GM12878 (cell line): Measurements from ENCODE around the gene POFUT1. TPM values are rescaled to one million over a fixed set of nuclear protein-coding genes. Genes with fewer than 3 reads are reported as not detected.

Experiments
- ATF7 ChIP-seq: fragments of 450-650 bp; IDR thresholded peaks from 2 replicates; pipeline ENCODE4 v1.6.1; 2016; ENCODE audit warnings: low read depth, mild to moderate bottlenecking
- BMI1 ChIP-seq: fragments of 450-650 bp; IDR thresholded peaks from 2 replicates; pipeline ENCODE4 v1.6.1; 2016; ENCODE audit warnings: mild to moderate bottlenecking, moderate library complexity, borderline replicate concordance
- CHD2 ChIP-seq: IDR thresholded peaks from 2 replicates; pipeline ENCODE4 v1.6.1; 2011; ENCODE audit warnings: low read depth, low read length, improper control_type of control experiment, borderline replicate concordance
- CHD4 ChIP-seq: fragments of 200-600 bp; sonication (generic); IDR thresholded peaks from 2 replicates; pipeline ENCODE4 v1.6.1; 2016; ENCODE audit warnings: mild to moderate bottlenecking
- CREB1 ChIP-seq: IDR thresholded peaks from 2 replicates; pipeline ENCODE4 v1.6.1; 2012; ENCODE audit warnings: low read depth, mild to moderate bottlenecking, inconsistent platforms
- DPF2 ChIP-seq: fragments of 450-650 bp; IDR thresholded peaks from 2 replicates; pipeline ENCODE4 v1.6.1; 2017; ENCODE audit warnings: mild to moderate bottlenecking
- GATAD2B ChIP-seq: fragments of 450-650 bp; conservative IDR thresholded peaks from 2 replicates; pipeline ENCODE4 v1.6.1; 2017; ENCODE audit warnings: low read depth, mild to moderate bottlenecking, moderate library complexity
- HDAC2 ChIP-seq: fragments of 200-600 bp; sonication (generic); IDR thresholded peaks from 2 replicates; pipeline ENCODE4 v1.6.1; 2017
- JUND ChIP-seq: IDR thresholded peaks from 2 replicates; pipeline ENCODE4 v1.6.1; 2012; ENCODE audit warnings: low read depth, mild to moderate bottlenecking, low read length, improper control_type of control experiment, moderate library complexity
- MEF2B ChIP-seq: fragments of 450-650 bp; IDR thresholded peaks from 2 replicates; pipeline ENCODE4 v1.6.1; 2018; ENCODE audit warnings: mild to moderate bottlenecking, moderate library complexity; ENCODE audit not compliant: partially characterized antibody, poor library complexity, severe bottlenecking
- NRF1 ChIP-seq: conservative IDR thresholded peaks from 2 replicates; pipeline ENCODE4 v1.6.1; 2011; ENCODE audit warnings: mild to moderate bottlenecking, low read depth, low read length, improper control_type of control experiment
- PML ChIP-seq: IDR thresholded peaks from 2 replicates; pipeline ENCODE4 v1.6.1; 2012; ENCODE audit warnings: low read length, inconsistent platforms
- POLR2A ChIP-seq: IDR thresholded peaks from 2 replicates; pipeline ENCODE4 v1.6.1; 2011; ENCODE audit warnings: low read depth, mild to moderate bottlenecking, low read length
- RELA ChIP-seq: fragments of 450-650 bp; IDR thresholded peaks from 2 replicates; pipeline ENCODE4 v1.8.0; 2014; ENCODE audit warnings: borderline replicate concordance; ENCODE audit not compliant: partially characterized antibody
- SUPT20H ChIP-seq: IDR thresholded peaks from 2 replicates; pipeline ENCODE4 v1.6.1; 2011; ENCODE audit warnings: low read depth, mild to moderate bottlenecking, low read length, moderate library complexity, borderline replicate concordance; ENCODE audit not compliant: control insufficient read depth
- SUZ12 ChIP-seq: fragments of 200-600 bp; sonication (generic); IDR thresholded peaks from one replicate; pipeline ENCODE4 v1.6.1; 2018; ENCODE audit warnings: antibody characterized with exemption, mild to moderate bottlenecking; ENCODE audit not compliant: unreplicated experiment
- TBL1XR1 ChIP-seq: IDR thresholded peaks from 2 replicates; pipeline ENCODE4 v1.6.1; 2012; ENCODE audit warnings: low read depth, low read length, improper control_type of control experiment
- TCF12 ChIP-seq: IDR thresholded peaks from 2 replicates; pipeline ENCODE4 v1.6.1; 2011; ENCODE audit warnings: low read depth, mild to moderate bottlenecking, low read length
- TCF7 ChIP-seq: IDR thresholded peaks from 2 replicates; pipeline ENCODE4 v1.6.1; 2014; ENCODE audit warnings: antibody characterized with exemption, borderline replicate concordance
- ZNF622 ChIP-seq: fragments of 450-650 bp; IDR thresholded peaks from 2 replicates; pipeline ENCODE4 v1.6.1; 2017; ENCODE audit warnings: mild to moderate bottlenecking, inconsistent platforms
- ZSCAN29 ChIP-seq: fragments of 450-650 bp; IDR thresholded peaks from 2 replicates; pipeline ENCODE4 v1.6.1; 2017; ENCODE audit warnings: mild to moderate bottlenecking, moderate library complexity
- ZZZ3 ChIP-seq: IDR thresholded peaks from 2 replicates; pipeline ENCODE4 v1.6.1; 2011; ENCODE audit warnings: low read depth; ENCODE audit not compliant: control insufficient read depth, insufficient read length
- polyA plus RNA-seq, 11 experiments: library from polyadenylated mRNA; depleted of rRNA in 4 of 11; unstranded in 6 of 11; stranded (reverse) in 5 of 11; fragments of >200 nt; fragmentation: Nextera tagmentation in 4 of 11; fragmentation: Illumina TruSeq in 1 of 11; extraction: Ambion mirVana in 4 of 11; extraction: Trizol in 1 of 11; gene quantifications; 1 replicate in 1 of 11; 2 replicates in 10 of 11; pipeline versions ENCODE4 v1.2.1 to v1.2.3, GENCODE V29; 2011 to 2016; ENCODE audit warnings: inconsistent platforms in 2 of 11, missing spikeins in 2 of 11, low read depth in 1 of 11
- total RNA-seq, 4 experiments: library from RNA; depleted of rRNA in 3 of 4; stranded (reverse); fragments of >200 nt in 3 of 4; fragmentation: Illumina TruSeq in 1 of 4; extraction: Trizol in 1 of 4; gene quantifications; 2 replicates each; pipeline versions ENCODE4 v1.2.1 to v1.2.3, GENCODE V29; 2013 to 2021
- TF ChIP-seq, protein P1 (sequence below): IDR thresholded peaks from 2 replicates; pipeline ENCODE4 v1.6.1; 2011; ENCODE audit warnings: mild to moderate bottlenecking, low read depth, low read length, moderate library complexity; ENCODE audit not compliant: insufficient replicate concordance
- TF ChIP-seq, protein P2 (sequence below): fragments of 450-650 bp; IDR thresholded peaks from 2 replicates; pipeline ENCODE4 v1.6.1; 2017; ENCODE audit warnings: borderline replicate concordance
- TF ChIP-seq, protein P3 (sequence below): fragments of 450-650 bp; conservative IDR thresholded peaks from 2 replicates; pipeline ENCODE4 v1.6.1; 2017; ENCODE audit warnings: mild to moderate bottlenecking, moderate library complexity
- TF ChIP-seq, protein P4 (sequence below): fragments of 450-650 bp; IDR thresholded peaks from 2 replicates; pipeline ENCODE4 v1.6.1; 2016; ENCODE audit warnings: mild to moderate bottlenecking, moderate library complexity, borderline replicate concordance

Gene POFUT1
- total and polyA plus RNA-seq, 10 of the 15 experiments (the other 5 are each of a cell fraction or from before 2014, with no cell fraction given), result 2.6 to 33.4 (median 23.1) TPM

DNA sequence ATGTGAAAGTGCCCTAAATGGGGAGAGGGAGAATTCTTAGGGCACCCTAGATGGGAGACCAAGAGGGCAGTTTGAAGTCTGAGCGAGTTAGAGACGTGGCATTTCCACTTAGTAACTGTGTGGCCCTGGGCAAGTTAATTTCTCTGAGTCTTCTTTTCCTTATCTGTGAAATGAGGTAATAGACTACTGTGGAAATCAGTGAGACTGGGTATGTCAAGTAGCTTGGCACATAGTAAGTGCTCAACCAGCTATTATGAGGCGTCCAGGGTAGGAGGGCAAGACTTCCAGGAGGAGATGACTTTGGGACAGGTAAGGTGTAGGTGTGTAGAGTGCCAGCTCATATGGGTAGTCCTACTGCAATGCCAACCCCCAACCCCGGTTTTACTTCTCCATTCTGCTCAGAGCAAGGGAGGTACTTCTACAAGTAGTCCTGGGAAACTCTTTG, 70.5 kb downstream of the POFUT1 start (continued):
- TF ChIP-seq, protein P1, sequence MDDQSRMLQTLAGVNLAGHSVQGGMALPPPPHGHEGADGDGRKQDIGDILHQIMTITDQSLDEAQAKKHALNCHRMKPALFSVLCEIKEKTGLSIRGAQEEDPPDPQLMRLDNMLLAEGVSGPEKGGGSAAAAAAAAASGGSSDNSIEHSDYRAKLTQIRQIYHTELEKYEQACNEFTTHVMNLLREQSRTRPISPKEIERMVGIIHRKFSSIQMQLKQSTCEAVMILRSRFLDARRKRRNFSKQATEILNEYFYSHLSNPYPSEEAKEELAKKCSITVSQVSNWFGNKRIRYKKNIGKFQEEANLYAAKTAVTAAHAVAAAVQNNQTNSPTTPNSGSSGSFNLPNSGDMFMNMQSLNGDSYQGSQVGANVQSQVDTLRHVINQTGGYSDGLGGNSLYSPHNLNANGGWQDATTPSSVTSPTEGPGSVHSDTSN, result no peak
- TF ChIP-seq CHD4 (no peak), TBL1XR1 (no peak), POLR2A (no peak), MEF2B (no peak), SUZ12 (no peak), NRF1 (no peak), SUPT20H (no peak), DPF2 (peak; percentile 77), HDAC2 (no peak), TCF7 (no peak), BMI1 (no peak), CREB1 (no peak), CHD2 (no peak), TCF12 (0 out of 2 replicates have a peak, but pooled peaks have one; percentile 23), ZZZ3 (no peak), ATF7 (peak; percentile 51; the same call in 1 of the 2 replicates), ZSCAN29 (no peak), RELA (no peak), PML (no peak), ZNF622 (no peak), JUND (peak; percentile 80; the same call in 1 of the 2 replicates), GATAD2B (no peak)
- TF ChIP-seq, protein P2, sequence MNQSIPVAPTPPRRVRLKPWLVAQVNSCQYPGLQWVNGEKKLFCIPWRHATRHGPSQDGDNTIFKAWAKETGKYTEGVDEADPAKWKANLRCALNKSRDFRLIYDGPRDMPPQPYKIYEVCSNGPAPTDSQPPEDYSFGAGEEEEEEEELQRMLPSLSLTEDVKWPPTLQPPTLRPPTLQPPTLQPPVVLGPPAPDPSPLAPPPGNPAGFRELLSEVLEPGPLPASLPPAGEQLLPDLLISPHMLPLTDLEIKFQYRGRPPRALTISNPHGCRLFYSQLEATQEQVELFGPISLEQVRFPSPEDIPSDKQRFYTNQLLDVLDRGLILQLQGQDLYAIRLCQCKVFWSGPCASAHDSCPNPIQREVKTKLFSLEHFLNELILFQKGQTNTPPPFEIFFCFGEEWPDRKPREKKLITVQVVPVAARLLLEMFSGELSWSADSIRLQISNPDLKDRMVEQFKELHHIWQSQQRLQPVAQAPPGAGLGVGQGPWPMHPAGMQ, result no peak
- TF ChIP-seq, protein P3, sequence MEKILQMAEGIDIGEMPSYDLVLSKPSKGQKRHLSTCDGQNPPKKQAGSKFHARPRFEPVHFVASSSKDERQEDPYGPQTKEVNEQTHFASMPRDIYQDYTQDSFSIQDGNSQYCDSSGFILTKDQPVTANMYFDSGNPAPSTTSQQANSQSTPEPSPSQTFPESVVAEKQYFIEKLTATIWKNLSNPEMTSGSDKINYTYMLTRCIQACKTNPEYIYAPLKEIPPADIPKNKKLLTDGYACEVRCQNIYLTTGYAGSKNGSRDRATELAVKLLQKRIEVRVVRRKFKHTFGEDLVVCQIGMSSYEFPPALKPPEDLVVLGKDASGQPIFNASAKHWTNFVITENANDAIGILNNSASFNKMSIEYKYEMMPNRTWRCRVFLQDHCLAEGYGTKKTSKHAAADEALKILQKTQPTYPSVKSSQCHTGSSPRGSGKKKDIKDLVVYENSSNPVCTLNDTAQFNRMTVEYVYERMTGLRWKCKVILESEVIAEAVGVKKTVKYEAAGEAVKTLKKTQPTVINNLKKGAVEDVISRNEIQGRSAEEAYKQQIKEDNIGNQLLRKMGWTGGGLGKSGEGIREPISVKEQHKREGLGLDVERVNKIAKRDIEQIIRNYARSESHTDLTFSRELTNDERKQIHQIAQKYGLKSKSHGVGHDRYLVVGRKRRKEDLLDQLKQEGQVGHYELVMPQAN, result no peak
- TF ChIP-seq, protein P4, sequence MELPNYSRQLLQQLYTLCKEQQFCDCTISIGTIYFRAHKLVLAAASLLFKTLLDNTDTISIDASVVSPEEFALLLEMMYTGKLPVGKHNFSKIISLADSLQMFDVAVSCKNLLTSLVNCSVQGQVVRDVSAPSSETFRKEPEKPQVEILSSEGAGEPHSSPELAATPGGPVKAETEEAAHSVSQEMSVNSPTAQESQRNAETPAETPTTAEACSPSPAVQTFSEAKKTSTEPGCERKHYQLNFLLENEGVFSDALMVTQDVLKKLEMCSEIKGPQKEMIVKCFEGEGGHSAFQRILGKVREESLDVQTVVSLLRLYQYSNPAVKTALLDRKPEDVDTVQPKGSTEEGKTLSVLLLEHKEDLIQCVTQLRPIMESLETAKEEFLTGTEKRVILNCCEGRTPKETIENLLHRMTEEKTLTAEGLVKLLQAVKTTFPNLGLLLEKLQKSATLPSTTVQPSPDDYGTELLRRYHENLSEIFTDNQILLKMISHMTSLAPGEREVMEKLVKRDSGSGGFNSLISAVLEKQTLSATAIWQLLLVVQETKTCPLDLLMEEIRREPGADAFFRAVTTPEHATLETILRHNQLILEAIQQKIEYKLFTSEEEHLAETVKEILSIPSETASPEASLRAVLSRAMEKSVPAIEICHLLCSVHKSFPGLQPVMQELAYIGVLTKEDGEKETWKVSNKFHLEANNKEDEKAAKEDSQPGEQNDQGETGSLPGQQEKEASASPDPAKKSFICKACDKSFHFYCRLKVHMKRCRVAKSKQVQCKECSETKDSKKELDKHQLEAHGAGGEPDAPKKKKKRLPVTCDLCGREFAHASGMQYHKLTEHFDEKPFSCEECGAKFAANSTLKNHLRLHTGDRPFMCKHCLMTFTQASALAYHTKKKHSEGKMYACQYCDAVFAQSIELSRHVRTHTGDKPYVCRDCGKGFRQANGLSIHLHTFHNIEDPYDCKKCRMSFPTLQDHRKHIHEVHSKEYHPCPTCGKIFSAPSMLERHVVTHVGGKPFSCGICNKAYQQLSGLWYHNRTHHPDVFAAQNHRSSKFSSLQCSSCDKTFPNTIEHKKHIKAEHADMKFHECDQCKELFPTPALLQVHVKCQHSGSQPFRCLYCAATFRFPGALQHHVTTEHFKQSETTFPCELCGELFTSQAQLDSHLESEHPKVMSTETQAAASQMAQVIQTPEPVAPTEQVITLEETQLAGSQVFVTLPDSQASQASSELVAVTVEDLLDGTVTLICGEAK, result no peak
